DLD1 (cell line): ENCODE results near the gene GAL3ST2.
"Not testable (repeated sequence)": the region's sequence is repeated elsewhere in the genome, so short reads cannot be mapped to it uniquely, and the experiment has no call there.

Experiments
- in situ Hi-C: cut with HindIII; loops from 2 replicates; pipeline ENCODE4 v1.10.0; 2017; ENCODE audit warnings: low sequenced_read_pairs

The GAL3ST2 gene

DNA sequence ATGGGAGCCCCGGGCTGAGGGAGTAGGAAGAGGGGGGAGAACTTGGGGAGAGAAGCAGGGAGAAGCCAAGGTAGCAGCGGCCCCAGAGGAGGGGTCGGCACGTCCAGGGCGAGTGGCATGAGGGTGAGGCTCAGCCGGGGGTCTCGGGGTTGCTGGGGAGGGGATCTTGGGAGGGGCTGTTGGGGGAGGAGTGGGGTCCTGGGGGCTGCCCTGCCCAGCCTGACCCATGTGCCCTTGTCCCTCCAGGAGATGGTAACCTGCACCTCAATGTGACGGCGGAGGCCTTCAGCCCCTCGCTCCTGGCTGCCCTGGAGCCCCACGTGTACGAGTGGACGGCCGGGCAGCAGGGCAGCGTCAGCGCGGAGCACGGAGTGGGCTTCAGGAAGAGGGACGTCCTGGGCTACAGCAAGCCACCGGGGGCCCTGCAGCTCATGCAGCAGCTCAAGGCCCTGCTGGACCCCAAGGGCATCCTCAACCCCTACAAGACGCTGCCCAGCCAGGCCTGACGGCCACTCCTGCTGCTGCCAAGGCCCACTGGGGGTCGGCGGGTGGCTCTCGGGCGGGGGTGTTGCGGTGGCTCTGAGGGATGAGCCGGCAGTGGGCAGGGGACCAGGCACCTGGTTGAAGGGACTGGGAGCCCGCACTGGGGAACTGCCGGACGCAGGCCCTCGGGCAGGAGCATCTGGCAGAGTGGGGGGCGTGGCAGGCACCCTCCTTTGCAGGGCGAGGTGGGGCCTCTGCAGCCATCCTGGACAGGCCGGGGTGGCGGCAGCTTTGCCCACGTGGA lies 9.0 kb upstream of the GAL3ST2 start:
- in situ Hi-C loops: no loop called here

DNA sequence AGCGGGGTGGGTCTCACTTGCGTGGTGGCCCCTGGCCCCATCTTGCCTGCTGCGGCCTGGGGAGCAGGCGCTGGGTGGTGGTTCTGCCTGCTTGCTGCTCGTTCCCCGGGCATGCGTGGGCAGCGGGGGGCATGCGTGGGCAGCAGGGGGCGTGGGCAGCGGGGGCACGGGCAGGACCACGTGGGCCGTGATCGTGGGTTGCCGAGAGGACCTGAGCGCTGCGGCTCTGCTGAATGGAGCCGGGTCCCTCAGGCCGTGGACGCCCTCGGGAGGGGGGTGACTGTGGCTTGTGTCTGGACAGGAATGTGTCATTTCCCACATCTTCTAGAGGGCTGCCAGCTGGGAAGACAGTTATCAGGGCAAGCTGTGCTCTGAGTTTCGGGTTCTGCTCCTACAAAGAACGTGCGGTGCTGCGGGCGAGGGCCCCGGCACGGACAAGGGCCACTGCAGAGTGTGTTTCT lies 8.3 kb upstream of the GAL3ST2 start:
- in situ Hi-C loops: no loop called here

DNA sequence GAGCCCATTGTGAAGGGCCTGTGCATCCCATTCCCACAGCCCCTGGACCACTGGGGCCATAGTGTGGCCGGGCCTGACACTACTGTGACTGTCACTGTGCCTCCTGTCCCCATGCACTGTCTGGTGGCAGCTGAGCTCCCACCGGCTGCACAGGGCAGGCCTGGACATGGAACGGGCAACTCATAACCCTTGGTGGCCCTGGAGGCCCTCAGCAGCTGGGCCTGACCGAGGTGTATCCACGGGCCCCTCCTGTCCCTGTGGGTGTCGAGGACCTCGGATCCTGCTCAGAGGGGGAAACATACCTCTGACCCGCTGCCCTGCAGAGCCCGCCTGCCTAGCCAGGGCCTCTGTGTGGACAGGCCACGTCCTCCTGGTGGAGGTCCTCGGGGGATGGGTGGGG lies 7.8 kb upstream of the GAL3ST2 start:
- in situ Hi-C loops: no loop called here

DNA sequence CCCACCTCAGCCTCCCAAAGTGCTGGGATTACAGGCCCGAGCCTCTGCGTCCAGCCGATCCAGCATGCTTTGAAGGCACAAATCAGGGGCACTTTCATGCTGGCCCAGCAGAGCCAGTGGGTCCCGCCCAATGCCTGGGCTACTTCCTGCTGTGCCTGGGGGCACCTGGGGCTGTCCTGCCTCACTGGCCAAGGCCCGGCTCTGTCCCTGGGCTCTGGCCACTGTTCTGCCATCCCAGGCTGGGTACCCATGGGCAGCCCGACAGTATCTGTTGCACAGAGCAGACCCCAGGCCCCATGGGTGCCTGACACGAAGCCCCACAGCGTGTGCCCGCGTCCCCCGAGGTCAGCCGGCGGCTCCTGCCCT lies 6.8 kb upstream of the GAL3ST2 start:
- in situ Hi-C loops: no loop called here

DNA sequence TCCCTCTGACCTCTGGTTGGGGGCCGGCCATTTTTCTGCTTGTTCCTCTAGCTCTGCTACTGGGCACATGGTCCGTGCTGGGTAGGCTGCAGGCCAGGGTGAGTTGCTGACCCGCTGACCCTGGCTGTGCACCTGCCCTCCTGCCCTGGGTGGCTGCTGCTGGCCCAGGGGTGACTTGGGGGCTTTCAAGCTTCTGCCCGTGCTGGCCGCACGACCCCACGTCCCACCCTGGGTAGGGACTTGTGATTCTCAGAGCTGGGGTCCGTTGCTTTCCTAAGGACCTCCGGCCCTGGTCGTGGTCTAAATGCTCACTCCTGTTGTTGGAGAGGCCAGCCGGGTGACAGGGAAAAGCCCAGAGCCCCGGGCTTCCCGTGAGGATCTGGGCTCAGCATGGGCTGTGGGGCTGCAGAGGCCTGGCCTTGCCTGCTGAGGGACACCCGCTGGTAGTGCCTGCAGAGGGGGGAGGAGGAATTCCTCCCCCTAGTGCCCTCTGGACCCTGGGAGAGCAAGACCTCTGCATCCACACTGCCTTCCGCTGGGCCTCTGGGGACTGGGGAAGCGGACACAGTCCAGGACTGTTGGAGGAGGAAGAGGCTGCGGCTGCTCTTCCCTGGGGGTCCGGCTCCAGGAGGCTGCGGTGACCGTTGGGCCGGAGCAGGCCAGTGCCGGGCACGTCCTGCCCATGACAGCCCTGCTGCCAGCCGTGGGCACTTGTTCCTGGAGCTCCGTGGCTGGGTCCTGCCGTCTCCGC lies 6.3 kb upstream of the GAL3ST2 start:
- in situ Hi-C loops: no loop called here

DNA sequence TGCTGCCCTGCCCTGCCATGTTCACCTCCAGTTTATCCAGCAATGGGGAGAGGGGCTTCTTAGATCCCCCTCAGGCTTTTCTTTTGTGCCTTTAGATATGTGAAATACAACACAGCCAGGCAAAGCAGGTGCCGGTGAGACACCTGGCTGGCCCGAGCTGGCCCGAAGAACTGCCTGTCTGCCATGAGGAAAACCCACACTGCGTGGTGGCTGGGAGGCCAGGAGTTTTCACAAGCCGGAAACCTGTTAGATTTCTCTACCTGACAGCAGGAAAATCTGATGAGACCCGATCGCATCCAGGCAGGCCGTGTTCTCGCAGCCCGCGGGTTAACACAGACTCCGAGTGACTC lies 5.7 kb upstream of the GAL3ST2 start:
- in situ Hi-C loops: no loop called here

DNA sequence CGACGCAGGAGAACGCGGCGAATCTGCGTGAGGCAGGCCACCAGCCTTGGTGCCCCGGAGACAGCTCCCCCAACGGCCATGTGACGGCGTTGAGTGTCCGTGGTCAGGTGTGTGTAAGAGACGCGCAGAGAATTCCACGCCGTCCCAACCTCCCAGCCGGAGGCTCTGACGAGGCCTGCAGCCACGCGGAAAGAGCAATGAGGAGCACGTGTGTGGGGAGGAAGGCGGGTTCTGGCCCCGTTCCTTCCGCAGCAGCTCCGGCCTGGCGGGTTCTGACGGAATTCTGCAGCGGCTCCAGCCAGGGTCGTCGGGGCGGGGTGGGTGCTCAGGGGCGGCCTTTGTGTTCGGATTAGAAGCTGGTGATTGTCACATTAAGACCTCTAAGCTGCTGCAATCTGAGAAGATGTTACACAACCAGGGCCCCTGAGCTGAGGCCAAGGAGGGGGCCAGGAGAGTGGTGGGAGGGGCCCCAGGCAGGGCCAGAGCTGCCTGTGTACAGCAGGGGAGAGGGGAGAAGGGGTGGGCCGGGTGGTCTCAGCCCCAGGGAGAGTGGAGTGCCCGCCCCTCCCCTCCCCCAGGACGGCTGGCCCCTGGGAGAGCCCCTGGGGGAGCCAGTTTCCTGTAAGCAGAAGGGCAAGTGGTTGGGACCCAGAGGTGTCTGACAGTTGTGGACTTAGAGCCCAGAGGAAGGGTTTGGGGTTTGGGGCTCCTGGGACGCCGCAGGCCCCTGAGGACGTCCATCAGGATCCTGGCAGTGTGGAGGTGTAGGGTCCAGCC lies 5.1 kb upstream of the GAL3ST2 start:
- in situ Hi-C loops: no loop called here

DNA sequence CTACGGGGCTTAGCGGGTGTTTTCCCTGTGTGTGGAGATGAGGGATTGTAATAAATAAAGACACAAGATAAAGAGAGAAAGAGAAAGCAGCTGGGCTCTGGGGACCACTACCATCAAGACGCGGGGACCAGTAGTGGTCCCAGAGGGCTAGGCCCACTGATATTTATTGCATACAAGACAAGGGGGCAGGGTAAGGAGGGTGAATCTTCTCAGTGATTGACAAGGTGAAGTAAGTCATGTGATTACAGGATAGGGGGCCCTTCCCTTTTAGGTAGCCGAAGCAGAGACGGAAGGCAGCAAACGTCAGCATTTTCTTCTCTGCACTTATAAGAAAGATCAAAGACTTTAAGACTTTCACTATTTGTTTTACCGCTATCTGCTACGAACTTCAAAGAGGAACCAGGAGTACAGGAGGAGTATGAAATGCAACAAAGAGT lies 4.5 kb upstream of the GAL3ST2 start:
- in situ Hi-C loops: no loop called here

DNA sequence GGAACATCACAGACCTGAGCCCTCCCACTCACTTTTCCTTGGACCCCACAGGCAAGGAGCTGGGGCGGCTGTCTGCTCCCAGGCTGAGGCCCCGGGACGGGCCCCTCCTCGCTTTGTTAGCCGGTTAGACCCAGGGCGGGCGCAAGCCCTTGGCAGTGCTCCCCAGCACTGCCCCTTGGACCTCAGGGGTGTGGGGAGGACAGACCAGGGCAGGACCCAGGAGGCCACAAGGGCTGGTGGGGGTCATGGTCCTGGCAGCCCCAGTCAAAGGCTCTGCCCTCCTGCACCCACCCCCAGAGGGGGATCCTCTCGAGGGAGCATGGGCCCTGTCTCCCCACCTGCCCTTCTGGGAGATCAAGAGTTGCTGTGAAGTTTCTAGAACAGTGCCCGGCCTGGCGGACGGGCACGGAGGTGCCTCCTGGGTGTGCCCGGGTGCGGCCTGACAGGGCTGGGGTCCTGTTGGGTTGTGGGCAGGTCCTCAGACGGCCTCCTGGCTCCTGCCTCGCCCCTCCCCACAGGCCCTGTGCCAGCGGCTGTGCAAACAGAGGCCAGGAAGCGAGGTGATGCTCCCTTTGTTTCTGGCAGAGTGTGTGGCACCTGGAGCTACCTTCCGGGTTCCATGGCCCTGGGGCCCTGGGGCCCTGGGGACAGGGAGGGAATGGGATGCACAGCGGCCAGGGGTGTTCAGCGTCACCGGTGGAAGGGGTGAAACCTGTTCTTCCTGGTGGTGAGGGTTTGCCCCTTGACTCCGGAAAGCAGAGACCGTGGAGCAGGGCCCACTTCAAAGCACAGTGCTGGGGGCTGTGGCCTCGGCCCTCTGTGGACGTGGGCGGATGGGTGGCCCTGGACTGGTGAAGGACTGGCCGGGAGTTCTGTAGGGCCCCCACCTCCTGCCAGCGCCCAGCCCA lies 2.9 kb upstream of the GAL3ST2 start:
- in situ Hi-C loops: no loop called here

DNA sequence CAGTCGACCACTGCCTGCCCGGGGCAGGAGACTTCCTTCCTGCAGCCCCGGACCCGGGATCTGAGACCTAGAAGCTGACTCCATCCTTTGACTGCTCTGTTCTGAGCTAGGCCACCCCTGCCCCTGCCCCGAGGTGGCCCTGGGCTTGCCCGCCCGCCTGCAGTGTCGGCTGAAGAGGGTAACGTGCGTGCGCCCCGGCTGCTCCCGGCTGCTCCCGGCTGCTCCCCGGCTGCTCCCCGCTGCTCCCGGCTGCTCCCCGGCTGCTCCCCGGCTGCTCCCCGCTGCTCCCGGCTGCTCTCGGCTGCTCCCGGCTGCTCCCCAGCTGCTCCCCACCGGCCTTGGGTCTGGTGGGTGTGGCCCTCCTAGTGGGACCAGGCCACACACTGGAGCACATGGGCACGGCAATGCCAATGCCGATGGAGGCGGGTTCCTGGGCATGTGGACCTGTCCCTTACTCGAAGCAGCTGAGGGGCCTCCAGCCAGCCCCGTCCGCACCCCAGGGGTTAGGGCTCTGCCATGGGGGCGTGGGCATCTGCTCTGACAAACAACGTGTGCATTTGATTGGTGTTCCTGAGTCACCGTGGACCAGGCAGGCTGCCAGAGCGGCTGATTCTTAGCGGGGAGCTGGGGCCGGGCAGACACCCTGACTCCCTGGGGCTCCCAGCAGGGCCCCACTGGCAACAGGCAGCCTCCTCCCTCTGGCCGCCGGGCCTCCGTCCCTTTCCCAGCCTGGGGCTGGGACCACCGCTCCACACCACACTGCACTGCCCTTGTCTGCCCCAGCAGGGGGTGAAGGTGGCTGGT lies 2.0 kb upstream of the GAL3ST2 start:
- in situ Hi-C loops: no loop called here

DNA sequence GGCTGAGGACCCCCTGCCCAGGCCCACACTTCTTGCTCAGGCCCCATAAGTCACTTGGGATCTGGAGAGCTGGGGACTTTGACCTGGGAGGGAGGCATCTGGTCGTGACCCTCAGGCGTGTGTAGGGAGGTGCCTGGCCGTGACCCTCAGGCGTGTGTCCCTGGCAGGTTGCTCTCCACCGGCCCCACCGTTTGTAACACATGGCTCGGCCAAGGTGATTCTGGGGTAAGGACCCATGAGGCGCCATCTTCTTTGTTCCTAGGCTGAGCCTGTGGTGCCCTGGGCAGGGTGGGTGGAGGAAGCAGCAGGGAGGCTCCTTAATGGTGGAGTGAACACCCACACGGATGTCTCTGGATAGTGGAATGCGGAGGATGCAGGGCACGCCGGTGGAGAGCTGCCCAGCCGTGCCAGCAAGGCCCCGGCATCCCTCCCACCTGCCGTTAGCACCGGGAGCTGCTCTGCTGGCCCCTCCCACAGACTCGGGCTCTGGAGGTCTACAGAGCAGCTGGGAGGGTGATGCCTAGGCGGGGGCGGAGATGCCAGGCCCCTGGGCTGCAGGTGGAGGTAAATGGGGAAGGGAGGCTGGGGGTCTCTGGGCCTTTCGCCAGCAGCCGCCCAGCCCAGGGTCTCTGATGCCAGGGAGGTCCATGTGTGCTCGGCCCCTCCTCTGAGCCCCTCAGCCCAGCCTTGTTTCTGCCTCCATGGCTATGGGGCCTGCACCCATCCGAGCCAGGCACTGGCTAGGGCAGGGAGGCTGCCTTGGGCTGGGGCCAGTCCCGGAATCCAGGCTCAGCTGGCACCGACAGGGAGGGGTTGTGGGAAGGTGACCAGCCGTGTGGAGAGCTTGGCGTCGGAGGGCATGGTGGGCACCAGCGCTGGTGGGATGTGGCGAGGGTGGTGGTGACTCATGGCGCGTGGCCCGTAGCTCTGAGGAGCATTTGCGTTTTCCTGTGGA lies 1.1 kb upstream of the GAL3ST2 start:
- in situ Hi-C loops: no loop called here

DNA sequence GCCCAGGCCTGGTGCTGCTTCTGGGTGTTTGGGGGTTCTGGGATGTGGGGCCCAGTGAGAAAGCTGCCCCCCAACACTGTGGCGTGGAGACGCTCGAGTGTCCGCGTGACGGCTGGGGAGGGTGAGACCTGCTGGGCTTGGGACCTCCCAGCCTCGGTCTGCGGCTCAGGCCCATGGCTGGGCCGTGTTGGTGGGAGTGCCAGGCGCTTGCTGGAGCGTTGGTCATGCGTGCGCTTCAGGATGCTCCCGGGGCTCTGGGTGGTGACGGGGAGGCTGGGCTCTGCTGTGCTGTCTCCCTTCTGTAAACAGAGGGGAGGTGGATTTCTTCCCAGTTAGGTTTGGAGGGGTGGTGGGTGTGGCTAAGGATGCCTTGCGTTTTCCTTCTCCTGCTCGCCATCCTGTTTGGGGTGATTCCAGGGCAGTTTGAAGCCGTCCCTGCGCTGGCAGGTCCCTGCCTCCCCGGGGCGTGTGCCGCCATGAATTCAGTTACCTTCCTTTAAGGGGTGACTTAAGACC lies 606 bp downstream of the GAL3ST2 start:
- in situ Hi-C loops: no loop called here

DNA sequence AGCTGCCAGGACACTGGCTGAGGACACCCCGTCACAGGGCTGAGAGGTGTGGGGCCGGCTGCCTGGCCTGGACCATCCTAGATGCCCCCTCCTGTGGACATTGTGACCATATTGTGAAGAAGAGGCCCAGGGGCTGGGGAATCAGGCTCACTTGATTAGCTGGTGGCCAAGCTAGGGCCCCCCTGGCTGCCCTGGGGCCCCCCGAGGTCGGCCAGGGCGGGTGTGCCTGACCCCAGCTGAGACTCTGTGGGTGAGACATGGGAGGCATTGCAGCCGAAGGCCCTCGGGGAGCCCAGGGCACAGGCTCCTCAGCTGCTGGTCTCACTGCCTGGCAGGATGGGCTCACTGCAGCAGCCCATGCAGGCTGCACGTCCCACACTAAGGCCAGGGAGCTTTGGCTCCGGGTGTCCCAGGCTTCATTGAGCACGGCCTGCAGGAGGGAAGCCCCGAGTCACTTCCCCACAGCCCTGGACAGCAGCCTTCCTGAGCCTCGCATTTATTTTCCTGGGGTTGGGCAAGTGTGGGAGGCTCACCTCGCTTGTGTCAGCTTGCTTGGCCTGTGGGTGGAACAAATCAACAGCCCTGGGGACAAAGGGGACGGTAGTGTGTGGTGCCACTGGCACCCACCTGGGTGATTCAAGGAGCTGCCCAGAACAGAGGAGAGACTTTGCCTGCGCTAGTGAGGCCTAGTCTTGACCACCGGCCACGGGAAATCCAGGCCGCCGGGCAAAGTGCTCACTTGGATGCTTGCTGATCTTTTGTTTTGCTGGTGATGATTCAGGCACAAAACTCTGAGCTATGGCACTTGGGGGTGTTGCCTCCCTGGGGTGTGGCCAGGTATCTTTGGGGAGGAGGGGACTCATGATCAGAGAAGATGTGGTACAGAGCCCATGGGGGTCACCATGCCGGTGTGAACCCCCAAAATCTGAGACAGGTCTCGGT lies 1.3 kb downstream of the GAL3ST2 start:
- in situ Hi-C loops: no loop called here

DNA sequence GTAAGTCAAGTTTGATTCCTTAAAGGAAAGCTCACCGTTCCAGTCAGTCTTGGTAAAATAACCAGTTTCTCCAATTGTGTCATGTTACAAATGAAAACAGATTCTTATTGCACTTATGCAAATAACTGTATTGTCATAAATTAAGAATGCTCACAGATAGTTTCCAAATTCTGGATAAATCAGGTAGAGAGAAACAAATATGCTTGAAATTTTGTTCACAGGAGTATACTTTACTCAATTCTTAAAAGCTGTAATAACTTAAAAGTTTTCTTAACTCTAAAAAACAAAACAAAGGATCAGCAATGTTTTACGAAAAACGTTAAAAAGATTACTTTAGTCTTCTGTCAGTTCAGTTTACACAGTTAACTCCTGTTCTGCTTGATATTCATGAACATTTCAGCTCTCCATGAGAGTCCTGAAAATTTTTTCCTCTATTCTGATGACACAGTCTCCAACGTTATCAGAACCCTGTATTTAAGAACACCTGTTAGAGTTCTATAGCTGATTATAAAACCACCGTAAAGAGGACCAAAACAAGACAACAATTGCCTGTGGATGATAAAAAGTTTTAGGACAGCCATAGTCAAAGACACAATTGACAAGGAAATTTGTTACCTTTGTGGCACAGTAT lies 4.4 kb downstream of the GAL3ST2 start:
- in situ Hi-C loops: no loop called here

DNA sequence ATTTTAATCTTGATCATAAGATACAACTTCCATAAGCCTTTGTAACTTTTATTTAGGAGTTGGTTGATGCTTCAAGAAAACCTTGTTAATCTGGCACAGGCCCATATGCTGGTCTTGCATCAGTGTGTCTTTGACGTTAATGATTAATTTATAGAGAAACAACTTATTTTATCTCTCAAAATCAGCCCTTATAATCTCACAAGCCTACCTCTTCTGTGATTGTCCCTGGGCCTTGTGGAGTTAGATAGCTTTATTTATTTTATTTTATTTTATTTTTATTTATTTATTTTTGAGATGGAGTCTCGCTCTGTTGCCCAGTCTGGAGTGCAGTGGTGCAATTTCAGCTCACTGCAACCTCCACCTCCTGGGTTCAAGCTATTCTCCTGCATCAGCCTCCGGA lies 5.4 kb downstream of the GAL3ST2 start:
- in situ Hi-C loops: not testable (repeated sequence)

DNA sequence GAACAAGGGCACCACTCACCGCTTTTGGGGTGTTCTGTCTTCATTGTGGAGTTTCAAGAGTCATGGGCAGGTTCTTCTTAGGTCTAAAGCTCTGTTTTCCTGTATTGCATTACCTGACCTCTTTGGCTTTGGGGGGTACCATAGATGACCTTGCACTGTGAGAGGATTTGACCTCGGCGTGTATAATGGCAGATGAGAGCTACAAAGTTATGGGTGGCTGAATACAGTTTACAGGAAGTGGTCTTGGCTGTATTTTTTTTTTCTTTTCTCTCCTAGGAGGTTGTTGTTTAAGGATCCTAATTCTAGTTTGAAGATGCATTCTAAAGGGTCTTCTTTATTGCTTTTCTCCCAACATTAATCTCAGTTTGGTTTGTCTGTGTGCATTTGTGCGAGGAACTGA lies 11.5 kb downstream of the GAL3ST2 start:
- in situ Hi-C loops: no loop called here

DNA sequence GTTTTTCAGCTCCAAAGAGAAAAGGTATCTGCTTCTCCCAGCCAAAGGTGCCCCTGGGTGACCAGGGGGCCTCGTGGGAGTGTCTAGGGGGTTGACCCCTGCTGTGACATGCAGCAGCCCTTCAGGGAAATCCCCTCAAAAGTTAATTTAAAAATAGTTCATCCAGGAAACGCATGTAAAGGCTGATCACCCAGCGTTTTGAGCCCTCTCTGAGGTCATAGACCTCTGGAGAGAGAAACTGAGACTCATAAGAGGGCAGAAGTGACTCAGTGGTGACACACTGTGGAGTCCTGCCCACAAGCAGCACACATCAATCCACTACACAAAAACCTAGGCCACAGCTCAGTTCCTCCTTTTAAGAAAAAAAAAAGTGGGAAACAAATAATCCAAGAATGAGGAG lies 11.9 kb downstream of the GAL3ST2 start:
- in situ Hi-C loops: no loop called here
